GM23248 (cell line): ENCODE results near the gene LDLRAD4.

Experiments
- EZH2 ChIP-seq: fragments of 200-600 bp; sonication (generic); IDR thresholded peaks from 2 replicates; pipeline ENCODE4 v1.6.1; 2018; ENCODE audit warnings: antibody characterized with exemption, mild to moderate bottlenecking; ENCODE audit not compliant: insufficient read depth, poor library complexity, severe bottlenecking
- EZH2phosphoT487 ChIP-seq: fragments of 200-600 bp; sonication (generic); IDR thresholded peaks from 2 replicates; pipeline ENCODE4 v1.6.1; 2018; ENCODE audit warnings: antibody characterized with exemption, moderate library complexity, mild to moderate bottlenecking, low read depth; ENCODE audit not compliant: insufficient read depth

DNA sequence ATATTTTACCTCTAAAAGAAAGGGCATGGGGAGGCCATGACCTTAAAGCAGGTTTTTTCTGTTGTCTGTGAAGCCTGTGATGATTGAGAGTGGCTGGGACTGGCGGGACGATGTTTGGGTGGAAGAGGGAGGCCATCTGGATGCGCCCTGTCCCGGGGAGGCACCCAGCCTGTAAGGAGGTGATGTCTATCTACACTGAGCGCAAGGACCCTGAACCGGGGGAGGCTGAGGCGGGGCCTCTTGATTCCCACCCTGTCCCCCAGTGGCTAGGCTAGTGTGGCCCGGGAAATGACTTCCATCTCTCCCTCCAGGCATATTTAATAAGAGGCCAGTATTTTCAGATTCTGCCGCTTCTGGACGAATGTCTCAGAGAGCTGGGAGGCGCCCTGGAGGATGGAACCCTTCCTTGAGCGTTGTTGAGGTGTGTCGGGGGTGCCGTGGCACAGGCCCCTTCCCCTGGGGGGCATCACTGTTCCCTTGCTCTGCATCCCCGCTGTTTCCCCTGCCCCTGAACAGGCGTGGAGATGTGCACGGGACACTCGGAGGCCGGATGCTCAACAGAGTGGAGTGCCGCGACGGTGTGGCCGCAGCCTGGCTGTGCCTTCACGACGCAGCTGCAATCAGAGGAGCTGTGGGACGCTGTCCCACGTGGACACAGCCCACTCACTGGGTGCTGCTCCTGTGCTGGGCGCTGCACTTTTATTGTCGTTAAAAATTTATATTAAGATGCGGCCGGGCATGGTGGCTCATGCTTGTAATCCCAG is 185.4 kb downstream of the LDLRAD4 start:
- TF ChIP-seq EZH2 = no peak
- no peak for TF ChIP-seq EZH2phosphoT487
